Measurements from ENCODE around the gene TMX1.

TMX1 gene

GRCh38 chr14:51293149-51293911, 53.3 kb downstream of the TMX1 start:
- no peak for DNase-seq (ENCODE audit: low spot score)

GRCh38 chr14:51293912-51294389, 53.9 kb downstream of the TMX1 start:
- DNase-seq (ENCODE audit: low spot score): no peak

- DNase-seq (ENCODE audit: low spot score): no peak
These were observed 55.0 kb downstream of the TMX1 start for GRCh38 chr14:51294951-51295525.

- no peak for DNase-seq (ENCODE audit: low spot score)
These were observed 55.7 kb downstream of the TMX1 start for GRCh38 chr14:51295646-51296263.

GRCh38 chr14:51297066-51297465, 57.0 kb downstream of the TMX1 start:
- DNase-seq (ENCODE audit: low spot score): no peak

GRCh38 chr14:51298895-51299294, 58.8 kb downstream of the TMX1 start:
- DNase-seq (ENCODE audit: low spot score): no peak

DNA sequence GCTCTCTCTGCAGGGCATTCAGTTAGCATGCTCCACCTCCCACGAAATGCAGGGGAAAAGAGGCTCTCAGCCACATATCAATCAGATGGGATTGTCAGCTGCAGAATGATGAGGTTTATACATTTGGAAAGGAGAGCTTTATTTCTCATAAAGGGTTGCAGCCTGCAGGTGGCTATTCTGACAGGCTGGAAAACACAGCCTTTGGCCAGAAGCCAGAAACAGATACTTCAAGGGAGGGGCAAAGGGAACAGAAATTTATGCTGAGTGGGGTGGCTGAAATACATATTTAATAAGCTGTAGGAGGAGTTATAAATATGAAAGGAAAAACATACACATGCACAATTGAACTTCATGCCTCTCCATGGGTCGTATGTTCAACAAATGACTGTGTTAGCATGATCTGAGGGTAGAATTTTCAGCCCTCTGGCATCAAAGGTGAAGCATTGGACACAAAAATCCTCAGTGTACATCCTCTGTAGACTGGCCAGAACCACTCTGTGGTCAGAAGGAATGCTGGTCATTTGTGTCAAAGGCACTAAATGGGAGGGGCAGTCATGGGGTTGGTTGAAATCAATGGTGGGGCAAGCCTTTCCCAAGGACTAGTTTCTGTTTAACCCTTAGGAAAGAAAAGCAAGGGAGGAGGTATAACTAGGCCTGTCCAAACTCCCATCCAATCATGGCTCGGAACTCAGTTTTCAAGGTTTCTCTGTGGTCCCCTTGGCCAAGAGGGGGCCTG, 62.4 kb downstream of the TMX1 start:
- no peak for DNase-seq (ENCODE audit: low spot score)

GRCh38 chr14:51304438-51304837, 64.4 kb downstream of the TMX1 start:
- no peak for DNase-seq (ENCODE audit: low spot score)

GRCh38 chr14:51304941-51305340, 64.9 kb downstream of the TMX1 start:
- no peak for DNase-seq (ENCODE audit: low spot score)

DNA sequence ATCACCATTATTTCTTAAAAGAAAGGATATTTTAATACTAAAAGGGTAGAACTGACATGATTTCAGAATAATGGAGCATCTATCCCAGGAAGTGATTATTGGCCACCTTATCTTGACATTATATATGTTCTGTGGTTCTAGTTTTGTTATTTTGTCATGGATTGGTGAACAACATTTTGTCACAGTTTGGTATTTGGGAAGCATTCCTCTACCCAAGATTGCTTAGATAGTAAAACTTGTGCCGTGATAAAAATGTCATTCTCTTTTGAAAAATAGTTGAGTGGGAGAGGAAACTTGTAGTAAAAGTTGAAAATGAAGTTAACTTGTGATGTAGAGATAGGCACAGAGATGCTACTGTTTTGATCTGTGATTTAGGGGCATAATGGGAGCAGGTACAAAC, 65.7 kb downstream of the TMX1 start:
- DNase-seq (ENCODE audit: low spot score): no peak
